ENCODE measurements around the gene DHRS3.

GRCh38 chr1:12610941-12611340, 7.1 kb downstream of the DHRS3 start:
- TF ChIP-seq CTCF (IDR thresholded peaks at IDR 0.05) (no peak), POLR2A (IDR thresholded peaks at IDR 0.05) (no peak)
